ENCODE data around the gene CDKN2B. TPM values are rescaled to one million over a fixed set of nuclear protein-coding genes. Genes with fewer than 3 reads are reported as not detected.

Gene CDKN2B
- polyA plus RNA-seq, 1 donor from 2014 or later: 0.15 TPM

DNA sequence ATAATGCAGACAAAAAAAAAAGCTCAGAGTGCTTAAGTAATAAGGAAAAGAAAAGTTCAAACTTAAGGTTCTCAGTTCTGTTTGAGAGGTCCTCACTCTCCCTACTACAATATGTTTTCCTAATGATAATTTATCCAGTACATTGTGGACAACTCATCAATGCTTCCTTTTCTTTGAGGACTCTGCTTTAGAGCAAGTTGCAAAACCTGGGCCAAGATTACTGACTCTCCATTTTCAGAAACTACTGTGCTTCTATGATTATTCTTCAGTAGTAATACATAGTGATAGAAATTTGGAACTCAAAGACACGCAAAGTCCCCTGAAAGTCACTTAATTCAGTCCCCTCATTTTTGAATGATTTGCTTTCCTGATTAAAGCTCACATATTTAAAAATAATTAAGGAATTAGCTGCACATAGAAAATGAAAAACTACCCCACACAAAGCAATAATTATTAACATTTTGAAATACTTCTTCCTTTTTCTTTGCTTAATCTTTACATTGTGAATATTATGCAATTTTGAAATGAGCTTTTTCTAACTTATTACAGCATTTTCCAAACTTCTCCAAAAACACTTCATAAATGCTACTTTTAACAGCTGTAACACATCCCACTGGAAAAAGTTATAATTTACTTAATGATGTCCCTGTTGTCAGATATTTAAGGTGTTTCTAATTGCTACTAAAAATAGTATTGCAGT is 26.1 kb downstream of the CDKN2B start:
- H3K27ac ChIP-seq (ENCODE audit: low read length): no peak overlapping the region
- no peaks in the 10 kb centered on the region for H3K9me3 ChIP-seq (ENCODE audit: low read length)
- TF ChIP-seq EZH2 (IDR thresholded peaks at IDR 0.05; ENCODE audit: borderline replicate concordance, insufficient read depth, low read length, poor library complexity, severe bottlenecking) (no peak), REST (IDR thresholded peaks at IDR 0.05; ENCODE audit: borderline replicate concordance) (no peak), POLR2AphosphoS5 (IDR thresholded peaks at IDR 0.05) (no peak), TAF1 (IDR thresholded peaks at IDR 0.05; ENCODE audit: low read depth) (no peak), SMC3 (conservative IDR thresholded peaks at IDR 0.05; ENCODE audit: poor library complexity) (no peak), EP300 (conservative IDR thresholded peaks at IDR 0.05; ENCODE audit: poor library complexity, severe bottlenecking) (no peak), RAD21 (conservative IDR thresholded peaks at IDR 0.05) (no peak), MXI1 (conservative IDR thresholded peaks at IDR 0.05; ENCODE audit: poor library complexity, severe bottlenecking) (no peak)
- TF ChIP-seq, protein P1, sequence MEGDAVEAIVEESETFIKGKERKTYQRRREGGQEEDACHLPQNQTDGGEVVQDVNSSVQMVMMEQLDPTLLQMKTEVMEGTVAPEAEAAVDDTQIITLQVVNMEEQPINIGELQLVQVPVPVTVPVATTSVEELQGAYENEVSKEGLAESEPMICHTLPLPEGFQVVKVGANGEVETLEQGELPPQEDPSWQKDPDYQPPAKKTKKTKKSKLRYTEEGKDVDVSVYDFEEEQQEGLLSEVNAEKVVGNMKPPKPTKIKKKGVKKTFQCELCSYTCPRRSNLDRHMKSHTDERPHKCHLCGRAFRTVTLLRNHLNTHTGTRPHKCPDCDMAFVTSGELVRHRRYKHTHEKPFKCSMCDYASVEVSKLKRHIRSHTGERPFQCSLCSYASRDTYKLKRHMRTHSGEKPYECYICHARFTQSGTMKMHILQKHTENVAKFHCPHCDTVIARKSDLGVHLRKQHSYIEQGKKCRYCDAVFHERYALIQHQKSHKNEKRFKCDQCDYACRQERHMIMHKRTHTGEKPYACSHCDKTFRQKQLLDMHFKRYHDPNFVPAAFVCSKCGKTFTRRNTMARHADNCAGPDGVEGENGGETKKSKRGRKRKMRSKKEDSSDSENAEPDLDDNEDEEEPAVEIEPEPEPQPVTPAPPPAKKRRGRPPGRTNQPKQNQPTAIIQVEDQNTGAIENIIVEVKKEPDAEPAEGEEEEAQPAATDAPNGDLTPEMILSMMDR (IDR thresholded peaks at IDR 0.05; ENCODE audit: poor library complexity, severe bottlenecking): no peak
- no peak overlapping the region for H2AFZ ChIP-seq (ENCODE audit: low read depth, low read length)
- no peaks in the 10 kb centered on the region for H3F3A ChIP-seq (ENCODE audit: insufficient read depth, low read length, poor library complexity, severe bottlenecking)
- H3K4me2 ChIP-seq (ENCODE audit: low read length): no peak overlapping the region
- no peak overlapping the region for H3K9ac ChIP-seq (ENCODE audit: low read length)
- no peak overlapping the region for H3K4me3 ChIP-seq (ENCODE audit: low read length)
- H3K27me3 ChIP-seq (ENCODE audit: insufficient read depth, low read depth, low read length): peaks cover 96% of the 10 kb centered on the region
- H3K36me3 ChIP-seq (ENCODE audit: insufficient read depth, low read length): no peaks in the 10 kb centered on the region
- no peaks in the 10 kb centered on the region for H3K79me2 ChIP-seq (replicated peaks; ENCODE audit: insufficient read depth, low read length)
- H3K9me2 ChIP-seq (ENCODE audit: insufficient read depth, low read length): no peaks in the 10 kb centered on the region
- no peaks in the 10 kb centered on the region for H4K20me1 ChIP-seq (ENCODE audit: insufficient read depth)

- Histone ChIP-seq H3K27ac (ENCODE audit: low read length) (no peak overlapping the region), H2AFZ (ENCODE audit: low read depth, low read length) (no peak overlapping the region), H3K9ac (ENCODE audit: low read length) (no peak overlapping the region), H3K4me2 (ENCODE audit: low read length) (no peak overlapping the region), H3K27me3 (ENCODE audit: insufficient read depth, low read depth, low read length) (peaks cover 96% of the 10 kb centered on the region), H3F3A (ENCODE audit: insufficient read depth, low read length, poor library complexity, severe bottlenecking) (no peaks in the 10 kb centered on the region), H3K36me3 (ENCODE audit: insufficient read depth, low read length) (no peaks in the 10 kb centered on the region), H3K9me3 (ENCODE audit: low read length) (no peaks in the 10 kb centered on the region), H4K20me1 (ENCODE audit: insufficient read depth) (no peaks in the 10 kb centered on the region), H3K9me2 (ENCODE audit: insufficient read depth, low read length) (no peaks in the 10 kb centered on the region), H3K79me2 (replicated peaks; ENCODE audit: insufficient read depth, low read length) (no peaks in the 10 kb centered on the region), H3K4me3 (ENCODE audit: low read length) (no peak overlapping the region)
- TF ChIP-seq, protein P1 (IDR thresholded peaks at IDR 0.05; ENCODE audit: poor library complexity, severe bottlenecking): no peak
- no peak for TF ChIP-seq REST (IDR thresholded peaks at IDR 0.05; ENCODE audit: borderline replicate concordance)
- TF ChIP-seq EZH2 (IDR thresholded peaks at IDR 0.05; ENCODE audit: borderline replicate concordance, insufficient read depth, low read length, poor library complexity, severe bottlenecking): no peak
- no peak for TF ChIP-seq MXI1 (conservative IDR thresholded peaks at IDR 0.05; ENCODE audit: poor library complexity, severe bottlenecking)
- no peak for TF ChIP-seq EP300 (conservative IDR thresholded peaks at IDR 0.05; ENCODE audit: poor library complexity, severe bottlenecking)
Measured at GRCh38 chr9:21982391-21982790, 26.7 kb downstream of the CDKN2B start.

All from neural cell (in vitro differentiated cells).